K562 (cell line): ENCODE results near the gene PIGC. TPM values are rescaled to one million over a fixed set of nuclear protein-coding genes. Genes with fewer than 3 reads are reported as not detected.

ENCODE experiments used
- ATAC-seq: fragments of 200-7000 bp; cut with Tn5 transposase; 3 replicates; pipeline ENCODE4 v1.9.1; 2020; ENCODE audit warnings: moderate library complexity
- BruUV-seq: library from RNA; stranded (reverse); fragments of 400-500 nt; replicated peaks from 2 replicates; lab custom pipeline; 2021; lab: Mats Ljungman, UMichigan
- CTCF ChIA-PET: fragments of 300-600 bp; formaldehyde crosslinking; extraction: SDS; loops from one replicate; lab custom pipeline; 2021; ENCODE audit warnings: low intra/inter-chr PET ratio; lab: Yijun Ruan, JAX
- POLR2A ChIA-PET: fragments of 300-600, 350-650 bp; sonication (Branson Sonifier 250); formaldehyde crosslinking; extraction: SDS; loops from one replicate; lab custom pipeline; 2021; ENCODE audit warnings: antibody characterized with exemption, inconsistent platforms; lab: Yijun Ruan, JAX
- DNase-seq, 4 experiments: peaks; one replicate each; pipeline versions ENCODE4 v3.0.0 to v3.0.0-alpha.2; 2011 to 2018; ENCODE audit warnings: low spot score in 3 of 4, mixed read lengths in 3 of 4; ENCODE audit errors: extremely low read depth in 1 of 4
- FAIRE-seq: peaks from 2 replicates; lab custom pipeline; 2011; peaks lifted over from hg19 to GRCh38; lab: Jason Lieb, UNC
- H2AFZ ChIP-seq: 2 replicates; pipeline ENCODE4 v1.6.0; 2011; ENCODE audit warnings: low read depth, low read length, control low read depth, inconsistent platforms
- H3K27ac ChIP-seq: fragments of 200-600 bp; 3 replicates; pipeline ENCODE4 v1.8.0; 2011; ENCODE audit warnings: low read depth, mild to moderate bottlenecking, control low read depth, inconsistent platforms, low read length, moderate library complexity, mixed read lengths; ENCODE audit errors: extremely low read depth
- H3K27me3 ChIP-seq, 2 experiments: fragments of 300-600 bp in 1 of 2; 2 replicates in 1 of 2; 3 replicates in 1 of 2; pipeline versions ENCODE4 v1.6.0 to v1.8.0; 2011; ENCODE audit warnings: inconsistent platforms in 2 of 2, low read length in 2 of 2, mild to moderate bottlenecking in 1 of 2, mixed read lengths in 1 of 2, moderate library complexity in 1 of 2; ENCODE audit not compliant: control insufficient read depth in 2 of 2, insufficient read depth in 2 of 2
- H3K36me3 ChIP-seq: fragments of 300-600 bp; 3 replicates; pipeline ENCODE4 v1.8.0; 2011; ENCODE audit warnings: mild to moderate bottlenecking, low read length, inconsistent platforms; ENCODE audit not compliant: control insufficient read depth, insufficient read depth
- H3K4me1 ChIP-seq, 2 experiments: fragments of 200-600 bp in 1 of 2; replicated peaks in 1 of 2; 2 replicates in 1 of 2; 3 replicates in 1 of 2; pipeline versions ENCODE4 v1.5.1 to v1.8.0; 2011; ENCODE audit warnings: inconsistent platforms in 2 of 2, low read length in 2 of 2, mild to moderate bottlenecking in 1 of 2, mixed read lengths in 1 of 2, moderate library complexity in 1 of 2; ENCODE audit not compliant: control insufficient read depth in 2 of 2, insufficient read depth in 2 of 2
- H3K4me2 ChIP-seq: 2 replicates; pipeline ENCODE4 v1.6.1; 2011; ENCODE audit warnings: low read length, control low read depth, inconsistent platforms, mixed read lengths; ENCODE audit not compliant: insufficient read depth
- H3K4me3 ChIP-seq: fragments of 200-600 bp; sonication (generic), shearing (Covaris generic); 2 replicates; pipeline ENCODE4 v1.5.1; 2016; ENCODE audit warnings: control low read depth, inconsistent platforms
- H3K79me2 ChIP-seq: fragments of 200-600 bp; 3 replicates; pipeline ENCODE4 v1.8.0; 2011; ENCODE audit warnings: low read length, inconsistent platforms; ENCODE audit not compliant: control insufficient read depth, insufficient read depth
- H3K9ac ChIP-seq, 2 experiments: 2 replicates each; pipeline versions ENCODE4 v1.6.0 to v1.6.1; 2011; ENCODE audit warnings: low read depth in 2 of 2, low read length in 2 of 2, control low read depth in 1 of 2, inconsistent platforms in 1 of 2, mild to moderate bottlenecking in 1 of 2, mixed read lengths in 1 of 2; ENCODE audit not compliant: insufficient read depth in 1 of 2
- H3K9me1 ChIP-seq: one replicate; pipeline ENCODE4 v1.6.0; 2011; ENCODE audit warnings: inconsistent platforms, mild to moderate bottlenecking, low read length, moderate library complexity; ENCODE audit not compliant: control insufficient read depth, insufficient read depth
- H3K9me3 ChIP-seq: replicated peaks from 2 replicates; pipeline ENCODE4 v1.5.1; 2011; ENCODE audit warnings: low read depth, low read length, inconsistent platforms; ENCODE audit not compliant: control insufficient read depth, insufficient read depth
- H4K20me1 ChIP-seq: replicated peaks from 2 replicates; pipeline ENCODE4 v1.6.1; 2011; ENCODE audit warnings: low read length, inconsistent platforms, mixed read lengths; ENCODE audit not compliant: control insufficient read depth, insufficient read depth
- BACH1 ChIP-seq: fragments of 200-800 bp; sonication (Bioruptor generic); IDR thresholded peaks from 2 replicates; pipeline ENCODE4 v1.6.1; 2016; ENCODE audit warnings: missing genetic modification characterization, missing compliant biosample characterization
- CXXC5 ChIP-seq: fragments of 250-450 bp; sonication (Bioruptor Pico); IDR thresholded peaks from 2 replicates; pipeline ENCODE4 v1.8.0; 2022; ENCODE audit warnings: inconsistent platforms, mild to moderate bottlenecking, moderate library complexity
- EGR1 ChIP-seq: fragments of 450-650 bp; conservative IDR thresholded peaks from 2 replicates; pipeline ENCODE4 v1.6.1; 2017; ENCODE audit warnings: mild to moderate bottlenecking
- MAFG ChIP-seq: fragments of 450-650 bp; conservative IDR thresholded peaks from 2 replicates; pipeline ENCODE4 v1.6.1; 2016; ENCODE audit warnings: missing genetic modification characterization, missing compliant biosample characterization
- MAFK ChIP-seq: IDR thresholded peaks from 2 replicates; pipeline ENCODE4 v1.6.1; 2011; ENCODE audit warnings: low read length, improper control_type of control experiment
- NFE2 ChIP-seq: IDR thresholded peaks from 2 replicates; pipeline ENCODE4 v1.6.1; 2014; ENCODE audit warnings: antibody characterized with exemption, low read depth
- POLR3A ChIP-seq: IDR thresholded peaks from 2 replicates; pipeline ENCODE4 v1.6.1; 2011; ENCODE audit warnings: borderline replicate concordance, mild to moderate bottlenecking, moderate library complexity; ENCODE audit not compliant: insufficient read length, insufficient read depth; ENCODE audit errors: extremely low read depth
- WGBS: fragments of 100-300 bp; shearing (Covaris generic); methylation state at CpG from one replicate; pipeline ENCODE4 v1.1.6; 2016; ENCODE audit warnings: low coverage, mixed read lengths; ENCODE audit not compliant: insufficient coverage; ENCODE audit errors: missing lambda C conversion rate; 5-methylcytosine and 5-hydroxymethylcytosine counted together
- in situ Hi-C: fragments of 300-500 bp; cut with MboI; formaldehyde crosslinking; loops from 4 replicates; pipeline ENCODE4 v1.15.0; 2018; ENCODE audit warnings: inconsistent platforms, mixed read lengths
- intact Hi-C: fragments of 100-400 bp; cut with micrococcal nuclease; formaldehyde crosslinking; loops from 2 replicates; pipeline ENCODE4 v1.14.2; 2022
- polyA plus RNA-seq, 8 experiments: library from polyadenylated mRNA; depleted of rRNA in 4 of 8; stranded (reverse) in 5 of 8; unstranded in 3 of 8; fragments of >200 nt; fragmentation: Nextera tagmentation in 2 of 8; fragmentation: Illumina TruSeq in 1 of 8; extraction: Ambion mirVana in 2 of 8; extraction: Trizol in 1 of 8; gene quantifications; 2 replicates each; pipeline versions ENCODE4 v1.2.1 to v1.2.3, GENCODE V29; 2011 to 2014; ENCODE audit warnings: inconsistent platforms in 1 of 8, missing spikeins in 1 of 8
- total RNA-seq, 7 experiments: library from RNA; depleted of rRNA in 6 of 7; stranded (reverse); fragments of >200 nt in 6 of 7; fragmentation: Illumina TruSeq in 2 of 7; extraction: Trizol in 2 of 7; gene quantifications; 2 replicates each; pipeline versions ENCODE4 v1.2.1 to v1.2.3, GENCODE V29; 2011 to 2021; ENCODE audit warnings: low replicate concordance in 1 of 7
- TF ChIP-seq, protein P1 (sequence below), 2 experiments: IDR thresholded peaks in 1 of 2; conservative IDR thresholded peaks in 1 of 2; 2 replicates each; pipeline ENCODE4 v1.6.1; 2016; ENCODE audit warnings: low read depth in 2 of 2, mild to moderate bottlenecking in 1 of 2, missing compliant biosample characterization in 1 of 2, missing genetic modification characterization in 1 of 2, moderate library complexity in 1 of 2
- TF ChIP-seq, protein P2 (sequence below): fragments of 450-650 bp; IDR thresholded peaks from 2 replicates; pipeline ENCODE4 v1.6.1; 2017; ENCODE audit warnings: mild to moderate bottlenecking, moderate library complexity

PIGC gene
- total and polyA plus RNA-seq, 9 of the 15 experiments (the other 6 are each of a cell fraction or from before 2014, with no cell fraction given): 30.5 to 97.9 (median 54.7) TPM

DNA sequence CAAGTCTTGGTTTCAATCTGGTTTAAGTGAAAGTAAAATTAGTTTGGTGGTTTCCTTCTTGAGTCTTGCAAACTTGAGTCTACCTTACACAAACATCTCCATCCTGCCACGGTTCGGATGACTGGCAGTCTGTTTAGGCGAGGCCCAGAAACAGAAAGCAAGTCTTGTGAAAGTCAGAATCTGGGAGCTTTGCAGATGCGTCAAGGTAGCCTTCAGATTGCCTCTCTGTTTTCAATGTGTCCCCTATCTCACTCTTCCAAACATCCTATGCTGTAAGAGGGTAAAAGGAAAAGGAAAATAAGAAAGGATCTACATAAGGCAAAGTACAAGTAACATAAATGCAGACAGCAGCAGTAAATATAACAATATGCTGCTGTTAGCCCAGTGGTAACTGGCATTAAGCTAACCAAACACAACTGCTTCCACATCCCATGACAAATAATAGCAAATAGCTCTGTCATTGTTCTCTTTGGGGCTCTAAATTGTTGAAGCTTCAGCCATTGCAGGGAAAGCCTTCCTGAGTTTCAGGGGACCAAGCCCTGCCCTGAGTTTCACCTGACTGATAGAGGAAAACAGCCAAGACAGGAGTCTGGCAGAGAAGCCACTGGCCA, 49.6 kb downstream of the PIGC start:
- Histone ChIP-seq H3K9me3 (no peaks in the 10 kb centered on the region), H2AFZ (no peak overlapping the region), H3K4me1 (no peaks in the 10 kb centered on the region), H3K79me2 (no peaks in the 10 kb centered on the region), H3K9ac (no peak overlapping the region), H3K27ac (no peak overlapping the region), H3K9me1 (no peaks in the 10 kb centered on the region), H3K4me3 (no peak overlapping the region), H3K36me3 (no peaks in the 10 kb centered on the region), H3K4me2 (no peak overlapping the region)
- BruUV-seq: no TSS peak
- ChIA-PET POLR2A (interaction anchor here (0.7 to 1.2 kb wide), 3 partner anchors 9 to 610 kb away, joined by 3 to 4 read pairs (median 3); no protein-coding TSS in a partner anchor), CTCF (no interaction called here)
- no peak; the same call in 2 of the 3 replicates for ATAC-seq
- in situ Hi-C loops: loop anchor here (10.0 kb wide), 1 partner anchor 589 kb away; no protein-coding TSS in a partner anchor
- intact Hi-C loops: loop anchor here (10.0 kb wide), 1 partner anchor 739 kb away; the partner anchor contains the start of gene MYOC
- 3% methylated on average over 4 of the region's 4 CpGs for WGBS
- peak; percentile 6 for FAIRE-seq
- no peak for DNase-seq
- TF ChIP-seq MAFG (tag): peak; percentile 66
- no peak for TF ChIP-seq POLR3A
- peak; percentile 28 for TF ChIP-seq NFE2
- TF ChIP-seq BACH1: peak; percentile 35; the same call in 1 of the 2 replicates
- 0 out of 2 replicates have a peak, but pooled peaks have one; percentile 6 for TF ChIP-seq MAFK
- TF ChIP-seq, all 486 proteins: peak for 4
- no peaks in the 10 kb centered on the region for H4K20me1 ChIP-seq
- H3K27me3 ChIP-seq: peaks cover 5 to 8% of the 10 kb centered on the region in 2 experiments; a peak in 2 of 5 replicates

DNA sequence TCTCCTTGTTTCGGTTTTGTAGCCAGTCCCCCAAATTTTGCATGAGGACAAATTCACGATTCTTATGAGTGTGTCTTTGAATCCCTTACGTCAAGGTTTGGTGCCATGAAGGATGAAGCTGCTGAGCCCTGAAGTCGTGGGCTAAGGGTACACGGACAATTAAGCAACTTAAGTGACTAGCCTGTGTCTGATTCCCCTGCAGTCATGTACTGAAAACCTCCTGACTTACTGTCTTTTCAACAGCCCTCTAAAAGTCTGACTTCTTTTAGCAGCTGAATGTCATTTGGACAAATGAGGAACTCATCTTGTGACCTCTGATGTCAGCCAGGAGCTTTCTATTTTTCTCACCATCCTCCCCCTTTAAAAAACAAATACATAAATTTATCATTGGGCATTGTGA, 50.5 kb downstream of the PIGC start:
- no peak for ATAC-seq

More for the DNA sequence above, 50.5 kb downstream of the PIGC start:
- Histone ChIP-seq H3K4me2 (no peak overlapping the region), H3K27me3 (peaks cover 5 to 11% of the 10 kb centered on the region in 2 experiments; a peak in 3 of 5 replicates), H3K9me1 (no peaks in the 10 kb centered on the region), H3K4me1 (no peaks in the 10 kb centered on the region), H3K9me3 (no peaks in the 10 kb centered on the region), H2AFZ (no peak overlapping the region), H3K27ac (no peak overlapping the region), H3K4me3 (no peak overlapping the region), H3K9ac (no peak overlapping the region), H4K20me1 (no peaks in the 10 kb centered on the region), H3K36me3 (no peaks in the 10 kb centered on the region), H3K79me2 (no peaks in the 10 kb centered on the region)
- intact Hi-C loops (loop anchor here (10.0 kb wide), 1 partner anchor 739 kb away; the partner anchor contains the start of gene MYOC), in situ Hi-C loops (loop anchor here (10.0 kb wide), 1 partner anchor 589 kb away; no protein-coding TSS in a partner anchor)
- POLR2A ChIA-PET: no interaction called here
- FAIRE-seq (no peak), DNase-seq (no peak)
- CTCF ChIA-PET: no interaction called here
- BruUV-seq: no TSS peak
- WGBS: 1% methylated on average over 5 of the region's 5 CpGs
- TF ChIP-seq CXXC5 (CRISPR knock-in tag) (no peak), EGR1 (no peak), MAFK (no peak)
- TF ChIP-seq, protein P1, sequence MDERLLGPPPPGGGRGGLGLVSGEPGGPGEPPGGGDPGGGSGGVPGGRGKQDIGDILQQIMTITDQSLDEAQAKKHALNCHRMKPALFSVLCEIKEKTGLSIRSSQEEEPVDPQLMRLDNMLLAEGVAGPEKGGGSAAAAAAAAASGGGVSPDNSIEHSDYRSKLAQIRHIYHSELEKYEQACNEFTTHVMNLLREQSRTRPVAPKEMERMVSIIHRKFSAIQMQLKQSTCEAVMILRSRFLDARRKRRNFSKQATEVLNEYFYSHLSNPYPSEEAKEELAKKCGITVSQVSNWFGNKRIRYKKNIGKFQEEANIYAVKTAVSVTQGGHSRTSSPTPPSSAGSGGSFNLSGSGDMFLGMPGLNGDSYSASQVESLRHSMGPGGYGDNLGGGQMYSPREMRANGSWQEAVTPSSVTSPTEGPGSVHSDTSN (CRISPR knock-in tag; IDR thresholded peaks at IDR 0.05; ENCODE audit: low read depth): no peak
- TF ChIP-seq, protein P1 (tag; conservative IDR thresholded peaks at IDR 0.05; ENCODE audit: low read depth): peak; percentile 76
- TF ChIP-seq, protein P2, sequence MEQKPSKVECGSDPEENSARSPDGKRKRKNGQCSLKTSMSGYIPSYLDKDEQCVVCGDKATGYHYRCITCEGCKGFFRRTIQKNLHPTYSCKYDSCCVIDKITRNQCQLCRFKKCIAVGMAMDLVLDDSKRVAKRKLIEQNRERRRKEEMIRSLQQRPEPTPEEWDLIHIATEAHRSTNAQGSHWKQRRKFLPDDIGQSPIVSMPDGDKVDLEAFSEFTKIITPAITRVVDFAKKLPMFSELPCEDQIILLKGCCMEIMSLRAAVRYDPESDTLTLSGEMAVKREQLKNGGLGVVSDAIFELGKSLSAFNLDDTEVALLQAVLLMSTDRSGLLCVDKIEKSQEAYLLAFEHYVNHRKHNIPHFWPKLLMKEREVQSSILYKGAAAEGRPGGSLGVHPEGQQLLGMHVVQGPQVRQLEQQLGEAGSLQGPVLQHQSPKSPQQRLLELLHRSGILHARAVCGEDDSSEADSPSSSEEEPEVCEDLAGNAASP: no peak
